Activated CD4-positive, alpha-beta T cell treated with anti-CD3 and anti-CD28 coated beads for 48 hours (primary cell): Measurements from ENCODE around the gene SRY.
"Not testable (repeated sequence)": the region's sequence is repeated elsewhere in the genome, so short reads cannot be mapped to it uniquely, and the experiment has no call there.

Source experiments
- DNase-seq: peaks from one replicate; pipeline ENCODE4 v3.0.0-alpha.2; 2020

The SRY gene

DNA sequence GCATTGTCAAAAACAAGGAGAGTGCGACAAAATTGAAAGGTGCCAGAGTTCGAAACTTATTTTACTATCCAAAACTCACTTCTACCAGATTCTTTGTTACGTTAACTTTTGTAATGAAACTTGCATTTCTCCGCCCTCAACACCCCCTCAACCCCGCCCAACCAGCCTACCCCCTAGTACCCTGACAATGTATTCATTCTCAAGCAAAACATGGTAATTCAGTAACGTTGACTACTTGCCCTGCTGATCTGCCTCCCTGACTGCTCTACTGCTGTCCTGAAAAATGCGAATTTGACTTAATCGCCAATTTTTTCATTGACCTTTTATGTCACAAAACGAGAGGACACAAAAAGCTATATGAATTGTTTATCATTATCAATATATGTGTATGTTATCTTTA is at the start of gene SRY:
TSS of gene SRY (minus strand) at position 83 of the 400 bp plus-strand sequence. CDS start at position 4, 79 bp downstream.
- no peak for DNase-seq

DNA sequence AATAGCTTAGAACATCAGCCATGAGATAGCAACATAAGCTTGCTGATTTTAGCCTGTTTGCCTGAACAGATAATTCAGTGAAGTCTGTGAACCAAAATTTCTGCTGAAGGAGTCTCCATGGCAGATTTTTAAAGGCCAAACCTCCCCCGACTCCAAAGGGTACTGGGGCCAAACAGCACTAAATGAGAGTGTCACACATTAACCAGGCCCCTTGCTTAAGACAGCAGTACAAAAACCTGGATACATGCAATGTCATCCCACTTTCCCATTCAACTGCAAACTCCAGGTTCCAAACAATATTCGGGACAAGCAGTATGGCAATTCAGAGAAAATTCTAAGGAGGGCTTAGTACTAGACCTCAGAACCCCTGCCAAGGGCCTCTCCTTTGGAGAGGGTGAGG is 49.6 kb upstream of the SRY start:
- no peak for DNase-seq

DNA sequence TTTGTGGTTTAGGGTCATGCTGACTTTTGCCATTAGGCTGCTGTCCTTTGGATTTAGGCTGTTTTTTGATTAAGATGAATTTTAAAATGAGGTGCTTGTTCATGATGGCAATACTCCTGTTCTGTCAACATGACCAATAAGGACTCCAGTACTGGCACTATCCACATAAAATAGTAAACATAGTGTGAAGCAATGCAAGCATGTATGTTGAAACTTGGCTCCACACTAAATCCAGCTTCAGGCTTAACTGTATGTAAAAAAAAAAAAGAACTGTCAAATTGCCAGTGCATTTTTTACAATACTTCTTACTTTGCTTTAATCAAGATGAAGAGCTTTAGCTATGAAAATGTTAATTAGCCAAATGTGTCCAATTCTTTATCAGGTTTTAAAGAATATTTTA is 47.7 kb upstream of the SRY start:
- no peak for DNase-seq

DNA sequence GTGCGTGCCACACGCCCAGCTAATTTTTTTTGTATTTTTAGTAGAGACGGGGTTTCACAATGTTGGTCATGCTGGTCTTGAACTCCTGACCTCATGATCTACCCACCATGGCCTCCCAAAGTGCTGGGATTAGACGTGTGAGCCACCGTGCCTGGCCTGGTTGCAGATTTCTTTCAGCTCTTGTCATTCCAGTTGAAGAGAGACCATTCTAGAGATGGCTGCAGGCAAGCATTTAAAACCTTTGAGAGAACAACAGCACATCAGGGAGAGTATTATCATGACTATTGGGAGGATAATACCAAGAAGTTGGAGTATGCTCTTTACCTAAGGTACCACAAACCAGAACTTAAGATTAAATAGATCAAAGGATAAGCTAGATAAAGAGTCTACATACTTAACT is 41.0 kb upstream of the SRY start:
- no peak for DNase-seq

DNA sequence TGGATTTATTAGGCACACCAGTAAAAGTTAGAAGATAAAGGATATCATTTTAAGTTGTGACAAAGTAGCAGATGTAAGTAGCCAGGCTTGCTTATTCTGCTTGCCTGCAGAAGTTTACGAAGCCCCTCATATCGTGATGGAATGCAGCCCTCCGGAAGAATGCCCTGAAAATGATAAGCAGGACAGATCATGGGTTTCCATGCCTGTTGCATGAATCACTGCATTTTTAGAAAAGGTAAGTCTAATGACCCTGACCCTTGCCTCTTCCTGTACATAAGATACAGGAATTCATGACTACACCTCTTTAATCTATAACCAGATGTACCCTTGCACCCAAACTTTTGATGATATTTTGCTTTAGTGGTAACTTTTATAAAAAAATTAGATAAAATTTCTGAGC is 37.0 kb upstream of the SRY start:
- DNase-seq = no peak

DNA sequence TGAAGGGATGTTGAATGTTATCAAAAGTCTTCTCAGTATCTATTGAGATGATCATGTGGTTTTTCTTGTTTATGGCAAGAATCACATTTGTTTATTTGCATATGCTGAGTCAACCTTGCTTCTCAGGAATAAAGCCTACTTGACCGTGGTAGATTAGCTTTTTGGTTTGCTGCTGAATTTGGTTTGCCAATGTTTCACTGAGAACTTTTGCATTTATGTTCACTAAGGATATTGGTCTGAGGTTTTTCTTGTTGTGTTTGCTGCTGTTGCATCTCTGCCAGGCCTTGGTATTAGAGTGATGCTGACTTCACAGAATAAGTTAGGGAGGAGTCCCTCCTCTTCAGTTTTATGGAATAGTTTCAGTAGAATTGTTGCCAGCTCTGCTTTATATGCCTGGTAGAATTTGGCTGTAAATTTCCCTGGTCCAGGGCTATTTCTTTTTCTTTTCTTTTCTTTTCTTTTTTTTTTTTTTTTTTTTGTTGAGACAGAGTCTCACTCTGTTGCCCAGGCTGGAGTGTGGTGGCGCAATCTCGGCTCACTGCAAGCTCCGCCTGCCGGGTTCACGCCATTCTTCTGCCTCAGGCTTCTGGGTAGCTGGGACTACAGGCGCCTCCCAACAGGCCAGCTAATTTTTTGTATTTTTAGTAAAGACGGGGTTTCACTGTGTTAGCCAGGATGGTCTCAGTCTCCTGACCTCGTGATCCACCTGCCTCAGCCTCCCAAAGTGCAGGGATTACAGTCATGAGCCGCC is 29.8 kb upstream of the SRY start:
- DNase-seq = not testable (repeated sequence)

DNA sequence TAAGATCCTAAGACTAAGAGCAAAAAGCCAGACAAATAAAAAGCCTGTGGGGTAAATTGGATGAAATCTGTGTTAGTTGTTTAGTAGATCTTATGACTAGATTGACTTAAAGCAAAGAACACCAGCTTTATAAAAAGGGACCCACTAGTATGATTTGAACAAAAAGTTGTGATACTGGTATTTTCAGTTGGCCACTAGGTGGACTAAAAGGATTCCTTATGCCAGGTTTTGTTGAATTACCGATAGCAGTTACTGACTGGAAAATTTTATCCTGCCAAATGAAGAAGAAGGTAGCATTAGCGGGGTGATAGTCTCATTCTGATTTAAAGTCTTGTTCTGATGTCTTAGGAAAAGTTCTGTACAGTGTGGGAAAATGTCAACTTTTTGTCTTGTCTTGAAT is 12.8 kb upstream of the SRY start:
- no peak for DNase-seq

DNA sequence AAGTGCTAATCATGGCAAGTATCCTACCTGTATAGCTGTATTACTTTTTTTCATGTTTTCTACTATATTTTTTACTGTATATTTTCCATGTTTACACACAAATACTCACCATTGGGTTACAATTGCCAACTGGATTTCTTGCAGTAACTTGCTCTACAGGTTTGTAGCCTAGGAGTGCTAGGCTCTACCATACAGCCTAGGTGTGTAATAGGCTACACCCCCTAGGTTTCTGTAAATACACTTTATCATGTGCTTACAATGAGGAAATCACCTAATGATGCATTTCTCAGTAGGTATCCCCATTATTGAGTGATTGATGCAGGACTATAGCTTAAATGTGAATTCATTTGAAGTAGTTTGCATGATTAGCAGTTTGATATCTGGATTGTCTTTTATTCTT is 10.5 kb upstream of the SRY start:
- no peak for DNase-seq

DNA sequence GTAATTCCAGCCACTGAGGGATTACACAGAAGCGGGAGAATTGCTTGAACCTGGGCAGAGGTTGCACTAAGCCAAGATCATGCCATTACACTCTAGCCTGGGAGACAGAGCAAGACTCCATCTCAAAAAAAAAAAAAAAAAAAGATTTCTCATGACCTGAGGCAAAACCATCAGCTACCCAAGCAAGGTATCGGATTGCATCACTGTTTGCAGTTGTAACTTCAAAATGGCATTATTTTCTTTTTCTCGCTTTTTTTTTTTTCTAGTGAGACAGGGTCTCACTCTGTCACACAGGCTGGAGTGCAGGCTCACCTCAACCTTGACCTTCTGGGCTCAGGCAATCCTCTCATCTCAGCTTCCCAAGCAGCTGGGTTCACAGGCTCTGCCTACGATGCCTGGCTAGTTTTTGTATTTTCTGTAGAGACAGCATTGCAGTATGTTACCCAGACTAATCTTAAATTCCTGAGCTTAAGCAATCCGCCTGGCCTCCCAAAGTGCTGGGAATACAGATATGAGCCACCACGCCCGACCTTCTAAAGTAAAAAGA is 9.6 kb upstream of the SRY start:
- DNase-seq = no peak

DNA sequence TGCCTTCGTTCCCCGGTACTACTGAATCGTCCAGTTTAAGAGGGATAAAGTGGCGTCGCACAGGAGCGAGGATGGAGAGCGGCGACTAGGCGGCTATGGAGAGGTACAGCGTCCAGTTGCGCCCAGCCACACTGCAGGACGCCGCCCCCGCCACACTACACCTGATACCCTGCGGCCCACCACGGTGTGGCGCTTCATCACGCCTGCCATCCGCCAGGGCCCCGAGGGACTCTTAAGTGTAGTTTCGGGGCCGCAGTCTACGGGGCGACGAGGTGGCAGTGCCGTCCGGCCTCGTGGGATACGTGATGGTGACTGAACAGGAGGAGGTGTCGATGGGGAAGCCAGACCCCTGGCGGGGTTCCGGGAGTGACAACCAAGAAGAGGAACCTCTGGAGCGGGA is 2.3 kb upstream of the SRY start:
- no peak for DNase-seq

DNA sequence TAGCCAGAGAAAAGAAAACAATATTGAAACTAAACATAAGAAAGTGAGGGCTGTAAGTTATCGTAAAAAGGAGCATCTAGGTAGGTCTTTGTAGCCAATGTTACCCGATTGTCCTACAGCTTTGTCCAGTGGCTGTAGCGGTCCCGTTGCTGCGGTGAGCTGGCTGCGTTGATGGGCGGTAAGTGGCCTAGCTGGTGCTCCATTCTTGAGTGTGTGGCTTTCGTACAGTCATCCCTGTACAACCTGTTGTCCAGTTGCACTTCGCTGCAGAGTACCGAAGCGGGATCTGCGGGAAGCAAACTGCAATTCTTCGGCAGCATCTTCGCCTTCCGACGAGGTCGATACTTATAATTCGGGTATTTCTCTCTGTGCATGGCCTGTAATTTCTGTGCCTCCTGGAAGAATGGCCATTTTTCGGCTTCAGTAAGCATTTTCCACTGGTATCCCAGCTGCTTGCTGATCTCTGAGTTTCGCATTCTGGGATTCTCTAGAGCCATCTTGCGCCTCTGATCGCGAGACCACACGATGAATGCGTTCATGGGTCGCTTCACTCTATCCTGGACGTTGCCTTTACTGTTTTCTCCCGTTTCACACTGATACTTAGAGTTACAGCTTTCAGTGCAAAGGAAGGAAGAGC is 488 bp downstream of the SRY start:
- no peak for DNase-seq
